Umbilical cord (tissue), 2 donors: Measurements from ENCODE around the gene PLCB2. TPM values are rescaled to one million over a fixed set of nuclear protein-coding genes. Genes with fewer than 3 reads are reported as not detected.

Experiments used
- DNase-seq: peaks from one replicate; pipeline ENCODE4 v3.0.0-alpha.2; 2015; ENCODE audit warnings: low spot score
- total RNA-seq: library from RNA; depleted of rRNA; stranded (reverse); fragments of >200 nt; gene quantifications from one replicate; pipeline ENCODE4 v1.2.3, GENCODE V29; 2014; ENCODE audit warnings: low replicate concordance; ENCODE audit not compliant: insufficient read depth

Gene PLCB2
- total RNA-seq, 1 donor from 2014 or later, result 6.3 TPM

DNA sequence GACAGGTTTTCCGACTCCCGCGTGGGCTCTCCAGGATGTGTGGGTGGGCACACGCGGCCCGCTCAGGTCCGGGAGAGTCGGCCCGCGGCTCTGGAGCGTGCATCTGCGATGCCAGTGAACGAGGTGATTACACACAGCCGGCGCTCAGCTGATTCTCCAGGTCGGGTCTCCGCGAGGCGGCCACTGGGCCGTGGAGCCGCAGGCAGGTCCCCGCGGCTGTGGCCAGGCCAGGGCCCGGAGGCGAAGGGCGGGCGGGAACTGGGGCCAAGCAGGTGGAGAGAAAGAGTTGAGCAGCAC is 55.6 kb downstream of the PLCB2 start:
- no peak for DNase-seq

DNA sequence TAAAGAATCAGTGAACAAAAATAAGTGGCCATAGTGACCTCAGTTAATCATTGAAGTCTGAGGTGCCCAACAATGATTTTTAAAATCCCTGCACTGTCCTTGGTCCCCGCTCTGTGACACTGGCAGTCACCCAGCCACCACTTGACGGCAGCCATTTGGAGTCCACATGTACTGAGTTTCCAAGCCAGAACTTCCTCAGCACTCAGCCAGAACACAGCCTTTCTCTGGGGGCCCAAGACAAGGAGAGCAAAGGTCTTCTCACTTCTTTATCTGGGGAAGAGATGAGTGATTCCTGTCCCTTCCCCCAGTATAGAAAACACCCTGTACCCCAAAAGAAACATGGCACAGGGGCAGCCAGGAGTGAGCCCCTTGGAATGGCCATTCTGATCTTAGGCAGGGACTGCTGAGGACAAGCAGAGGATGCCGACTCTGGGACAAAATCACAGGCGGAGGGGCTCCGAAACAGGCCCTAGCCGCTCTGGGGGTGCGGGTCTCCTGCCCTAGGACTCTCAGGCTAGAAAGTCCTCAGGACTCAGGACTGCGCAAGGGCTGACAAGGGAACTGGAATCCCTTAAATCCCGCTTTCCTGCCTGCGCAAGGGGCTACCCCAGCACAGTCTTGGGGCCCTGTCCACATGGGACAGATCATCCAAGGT is 56.1 kb downstream of the PLCB2 start:
- no peak for DNase-seq

- DNase-seq, result no peak
Measured at GRCh38 chr15:40250771-40251483, 56.8 kb downstream of the PLCB2 start.

DNA sequence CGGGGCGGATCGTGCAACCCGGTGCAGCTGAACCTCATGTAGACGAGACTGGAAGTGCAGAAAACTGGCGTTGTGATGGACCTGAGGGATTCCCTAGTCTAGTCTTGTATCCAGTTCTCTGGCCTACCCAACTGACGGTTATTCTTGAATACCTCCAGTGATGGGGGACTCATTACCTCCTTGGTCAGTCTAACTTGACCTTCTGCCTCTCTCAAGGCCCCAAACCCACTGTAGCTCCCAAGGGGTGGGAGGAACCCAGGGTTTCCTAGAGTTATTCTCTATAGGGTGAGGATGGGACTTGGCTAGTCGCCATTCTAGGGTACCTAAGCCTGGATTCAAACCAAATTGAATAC is 57.5 kb downstream of the PLCB2 start:
- no peak for DNase-seq

- no peak for DNase-seq
Measured at GRCh38 chr15:40249477-40250303, 58.0 kb downstream of the PLCB2 start.

- DNase-seq, result no peak
Measured at GRCh38 chr15:40248006-40248783, 59.5 kb downstream of the PLCB2 start.

- no peak for DNase-seq
Measured at GRCh38 chr15:40247406-40247971, 60.2 kb downstream of the PLCB2 start.

DNA sequence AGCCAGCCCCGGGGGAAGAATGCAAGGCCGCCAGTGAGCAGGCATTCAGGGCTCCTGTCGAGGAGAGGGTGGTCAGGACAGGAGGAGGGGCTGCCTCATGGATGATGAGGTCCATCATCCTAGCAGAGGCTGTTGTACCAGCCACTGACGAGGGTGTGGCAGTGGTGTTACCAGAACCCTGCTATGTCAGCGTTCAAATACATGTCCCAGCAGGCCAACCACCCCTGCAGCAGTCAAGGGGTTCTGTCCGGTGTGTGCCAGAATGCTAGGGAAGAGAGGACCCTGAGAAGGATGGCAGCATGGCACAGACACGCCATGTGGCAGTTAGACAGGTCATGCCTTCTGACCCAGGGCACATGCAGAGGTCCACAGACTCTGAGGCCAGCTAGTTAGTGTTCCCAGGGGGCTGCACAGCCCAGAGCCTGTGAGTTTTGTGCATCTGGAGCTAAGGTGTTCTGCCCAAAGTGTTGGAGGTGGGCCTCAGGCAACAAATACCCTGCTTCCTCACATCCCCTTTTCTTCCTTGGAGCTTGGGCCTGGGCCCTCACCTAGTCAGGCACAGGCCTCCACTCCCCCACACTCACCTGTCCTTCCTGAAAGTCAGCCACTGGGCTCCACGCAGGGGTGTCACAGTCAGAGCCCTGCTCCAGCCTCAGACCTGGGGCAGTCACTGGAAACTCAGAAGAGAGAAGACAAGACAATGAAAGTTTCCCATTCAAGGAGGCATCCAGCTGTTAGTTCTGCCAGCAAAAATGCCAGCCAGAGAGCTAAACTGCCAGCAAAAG is 61.0 kb downstream of the PLCB2 start:
- DNase-seq, result no peak

DNA sequence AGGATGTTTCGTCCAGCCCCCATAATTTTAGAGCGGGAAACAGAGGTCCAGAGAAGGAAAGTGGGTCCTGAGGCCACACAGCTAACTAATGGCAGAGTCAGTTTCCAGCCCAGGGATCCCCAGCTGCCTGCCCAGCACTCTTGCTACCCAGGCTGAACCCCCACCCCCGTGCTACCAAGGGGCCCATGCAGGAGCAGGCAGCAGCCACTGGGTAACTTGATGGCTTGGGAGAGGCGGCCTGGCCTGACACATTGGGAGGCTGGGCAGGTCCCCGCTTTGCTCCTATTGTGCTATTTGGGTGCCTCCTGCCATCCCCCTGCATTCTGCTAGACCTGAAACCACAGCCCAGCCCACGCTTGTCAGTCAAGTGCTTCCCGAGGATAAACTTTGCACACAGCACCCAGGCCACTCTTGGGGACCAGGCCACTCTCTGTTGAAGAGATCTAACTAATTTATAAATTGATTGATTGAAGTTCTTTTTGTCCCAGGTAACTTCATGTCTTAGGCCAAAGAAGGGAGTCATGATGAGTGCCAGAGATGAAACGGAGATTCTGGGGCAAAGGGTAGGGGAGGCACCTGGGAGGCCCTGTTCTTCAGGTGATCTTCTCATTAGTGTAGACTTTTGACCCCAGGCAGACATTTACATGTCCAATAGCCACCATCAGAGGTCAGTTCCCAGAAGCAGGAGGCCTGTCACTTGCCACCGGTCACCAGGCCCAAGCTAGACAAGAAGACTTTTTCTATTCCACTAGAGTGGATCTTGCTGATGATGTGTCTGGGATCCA is 61.9 kb downstream of the PLCB2 start:
- no peak for DNase-seq

DNA sequence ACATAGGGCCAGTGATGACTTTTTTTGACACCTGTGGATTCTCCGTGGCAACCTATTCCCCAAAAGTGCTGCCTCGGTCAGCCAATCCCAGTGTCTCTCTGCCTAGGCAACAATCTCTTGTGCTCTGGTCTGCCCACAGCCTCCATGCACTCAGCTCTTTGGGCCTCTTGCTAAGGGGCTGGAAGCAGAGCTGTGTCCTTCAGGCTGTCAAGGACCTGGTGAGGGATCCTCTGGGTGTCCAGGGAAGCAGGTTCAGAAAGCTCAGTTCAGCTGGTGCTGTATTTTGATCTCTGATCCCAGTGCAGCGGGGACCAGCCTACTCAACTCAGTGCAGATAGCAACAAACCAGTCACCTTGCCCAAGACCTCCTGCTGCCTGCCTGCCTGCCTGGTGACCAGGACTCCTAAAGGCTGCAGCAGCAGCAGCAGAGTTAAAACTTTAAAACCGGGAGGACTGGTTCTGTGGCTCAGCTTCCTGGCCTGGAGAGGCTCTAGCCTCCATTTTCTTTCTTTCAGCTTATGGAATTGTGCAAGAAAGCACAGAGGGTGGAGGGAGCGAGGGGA is 62.7 kb downstream of the PLCB2 start:
- DNase-seq, result peak; percentile 73

- DNase-seq, result no peak
Measured at GRCh38 chr15:40243126-40243810, 64.5 kb downstream of the PLCB2 start.

GRCh38 chr15:40242601-40243000 is 65.1 kb downstream of the PLCB2 start:
- DNase-seq, result no peak

- DNase-seq, result no peak
Measured at GRCh38 chr15:40242213-40242599, 65.5 kb downstream of the PLCB2 start.

DNA sequence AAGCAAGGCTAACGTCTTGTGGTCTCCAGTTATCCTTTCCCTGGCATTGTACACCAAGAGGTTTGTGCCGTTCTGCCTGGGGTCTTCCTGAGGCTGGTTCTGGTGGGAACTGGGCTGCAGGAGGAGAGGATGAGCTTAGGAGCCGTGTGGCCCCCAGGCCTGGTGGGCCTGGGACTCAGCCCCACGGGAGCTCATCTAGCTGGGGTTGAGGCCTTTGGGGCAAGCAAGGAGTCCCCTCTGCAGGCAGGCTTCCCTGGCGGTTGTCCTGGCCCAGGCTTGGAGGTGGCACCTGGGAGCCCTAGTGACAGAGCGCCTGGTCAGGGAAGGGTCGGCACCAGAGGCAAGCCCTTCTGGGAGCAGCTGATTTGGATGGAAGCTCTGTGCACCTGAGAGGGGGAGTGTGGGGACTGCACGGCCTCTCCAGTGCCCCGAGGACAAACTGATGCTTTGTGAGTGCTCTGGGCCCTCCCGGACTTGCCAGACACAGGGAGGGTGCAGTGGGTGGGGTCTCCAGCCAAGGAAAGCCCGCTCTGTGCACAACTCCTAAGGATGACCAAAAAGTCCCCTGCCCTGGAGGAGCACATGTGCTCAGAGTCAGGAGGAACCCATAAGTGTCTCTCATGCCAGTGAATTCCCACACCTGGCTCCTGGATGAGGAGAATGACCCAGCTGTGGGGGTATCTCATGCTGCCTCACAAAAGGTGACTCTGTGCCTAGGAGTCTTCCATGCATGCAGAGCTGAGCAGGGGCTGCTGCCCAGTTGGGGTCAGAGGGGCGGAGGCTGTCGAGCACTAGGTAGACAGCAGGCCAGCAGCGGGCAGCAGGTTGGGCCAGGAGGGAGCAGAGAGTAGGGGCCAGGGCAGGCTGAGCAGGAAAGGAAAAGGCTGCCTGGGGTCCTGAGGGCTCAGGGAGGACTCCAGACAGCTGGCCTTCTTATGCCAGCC is 66.2 kb downstream of the PLCB2 start:
- no peak for DNase-seq

DNA sequence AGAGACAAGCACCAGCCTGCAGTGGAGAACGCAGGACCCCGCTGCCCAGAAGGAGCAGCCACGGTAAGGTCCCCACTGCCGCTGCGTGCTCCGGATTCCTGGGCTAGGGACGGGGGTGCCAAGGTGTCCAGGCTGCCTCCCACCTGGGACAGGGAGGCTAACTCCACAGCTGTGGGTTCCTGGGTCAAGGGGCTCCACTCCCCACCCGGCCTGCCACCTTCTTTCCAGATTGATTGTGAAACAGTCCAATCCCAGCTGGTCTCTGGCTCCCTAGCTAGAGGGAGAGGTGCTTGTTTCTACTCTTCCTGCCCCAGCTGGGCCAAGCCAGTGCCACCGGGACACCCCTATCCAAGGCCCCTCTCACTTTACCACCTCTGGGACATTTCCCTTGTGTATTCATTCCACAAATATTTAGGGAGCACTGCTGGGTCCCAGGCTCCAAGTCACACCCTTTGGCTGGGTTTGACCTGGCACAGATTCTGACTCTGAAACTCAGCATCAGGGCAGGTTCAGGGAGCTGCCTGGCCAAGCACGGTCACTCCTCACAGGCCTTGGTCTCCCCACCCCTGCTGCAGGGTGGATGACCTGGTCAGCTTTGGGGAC is 67.0 kb downstream of the PLCB2 start:
- no peak for DNase-seq

- DNase-seq, result no peak
Measured at GRCh38 chr15:40239693-40240618, 67.8 kb downstream of the PLCB2 start.

GRCh38 chr15:40239404-40239692 is 68.4 kb downstream of the PLCB2 start:
- no peak for DNase-seq
